Spinal cord (tissue), 10 donors: ENCODE results near the gene KIRREL3. TPM values are rescaled to one million over a fixed set of nuclear protein-coding genes. Genes with fewer than 3 reads are reported as not detected.

Source experiments
- DNase-seq, 6 donors: peaks; one replicate each; pipeline versions ENCODE4 v3.0.0 to v3.0.0-alpha.2; 2013 to 2015; ENCODE audit warnings: low spot score in 6 of 6, low read depth in 4 of 6
- H3K27ac ChIP-seq: one replicate; pipeline ENCODE4 v1.5.1; 2013; ENCODE audit warnings: low read depth, low read length, control low read depth
- H3K27me3 ChIP-seq: one replicate; pipeline ENCODE4 v1.6.1; 2013; ENCODE audit warnings: low read length; ENCODE audit not compliant: control insufficient read depth, insufficient read depth
- H3K36me3 ChIP-seq: one replicate; pipeline ENCODE4 v1.6.1; 2013; ENCODE audit warnings: low read length; ENCODE audit not compliant: control insufficient read depth, insufficient read depth
- H3K4me1 ChIP-seq: one replicate; pipeline ENCODE4 v1.6.1; 2013; ENCODE audit warnings: low read length; ENCODE audit not compliant: control insufficient read depth, insufficient read depth
- H3K4me3 ChIP-seq: one replicate; pipeline ENCODE4 v1.5.1; 2013; ENCODE audit warnings: low read depth, low read length, control low read depth
- H3K9me3 ChIP-seq: one replicate; pipeline ENCODE4 v1.6.1; 2013; ENCODE audit warnings: low read length; ENCODE audit not compliant: control insufficient read depth, insufficient read depth
- WGBS: methylation state at CpG from one replicate; pipeline ENCODE4 v1.1.5; 2013; ENCODE audit warnings: missing lambda C conversion rate; ENCODE audit not compliant: insufficient coverage; 5-methylcytosine and 5-hydroxymethylcytosine counted together
- polyA plus RNA-seq, 2 donors: library from polyadenylated mRNA; unstranded; fragments of 120-200 nt; gene quantifications; one replicate each; pipeline ENCODE4 v1.2.1, GENCODE V29; 2013; ENCODE audit not compliant: insufficient read length in 2 of 2
- total RNA-seq, 2 donors: library from RNA; depleted of rRNA in 1 of 2; stranded (reverse); fragments of 120-200 nt in 1 of 2; fragments of >200 nt in 1 of 2; gene quantifications; one replicate each; pipeline versions ENCODE4 v1.2.3 to v1.2.4, GENCODE V29; 2013 to 2014
- donor health status: healthy.

The KIRREL3 gene
- total and polyA plus RNA-seq, 4 donors = 10.0 to 58.1 (median 31.7) TPM

DNA sequence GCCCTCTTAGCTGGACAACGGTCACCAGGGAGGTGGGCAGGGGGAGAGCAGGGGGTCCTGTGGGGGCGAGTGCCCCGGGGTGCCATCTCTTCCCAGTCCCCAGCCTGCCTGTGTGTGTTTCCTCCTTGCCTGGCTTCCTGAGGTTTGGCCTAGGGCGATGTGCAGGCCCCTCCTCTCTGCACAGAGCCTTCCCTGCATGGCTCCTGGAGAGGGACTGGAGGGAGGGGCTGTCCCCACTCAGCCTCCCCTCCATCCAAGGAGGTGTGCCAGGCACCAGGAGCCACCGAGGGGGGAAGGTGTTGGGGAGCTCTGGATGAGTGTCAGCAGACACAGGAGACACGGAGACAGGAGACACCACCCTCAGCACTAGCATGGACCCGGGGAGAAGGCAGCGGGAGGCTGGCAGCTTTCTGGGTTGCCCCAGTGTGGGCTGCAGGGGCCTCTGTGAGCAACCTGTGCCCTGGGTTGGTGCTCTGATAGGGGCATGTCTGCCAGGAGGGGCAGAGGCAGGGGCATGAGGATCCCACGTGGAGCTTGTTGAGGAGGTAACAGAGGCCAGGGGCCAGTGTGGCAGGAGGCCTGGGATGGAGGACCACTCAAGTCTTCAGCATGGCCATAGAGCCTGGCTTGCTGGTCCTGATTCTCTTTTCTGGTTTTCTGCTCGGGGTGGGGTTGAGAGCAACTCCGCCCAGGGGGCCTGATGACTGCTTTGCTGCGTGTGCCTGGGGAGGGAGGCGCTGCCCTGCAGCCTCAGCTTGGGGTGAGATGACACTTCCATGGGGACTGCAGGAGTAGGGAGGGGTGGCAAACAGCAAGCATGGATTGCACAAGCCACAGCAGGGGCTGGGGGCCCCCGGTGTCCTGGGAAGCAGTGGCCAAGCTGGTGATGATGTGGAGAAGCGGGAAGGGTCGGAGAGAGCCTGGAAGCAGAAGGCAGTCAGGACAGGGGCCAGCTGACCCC lies 566.3 kb downstream of the KIRREL3 start:
- peaks cover 30% of the 10 kb centered on the region for H3K4me1 ChIP-seq

GRCh38 chr11:126433244-126433846 lies 567.2 kb downstream of the KIRREL3 start:
- 85% methylated on average over 8 of the region's 11 CpGs for WGBS
- Histone ChIP-seq H3K27me3 (no peaks in the 10 kb centered on the region), H3K36me3 (peaks cover 63% of the 10 kb centered on the region), H3K4me3 (no peak overlapping the region), H3K9me3 (no peaks in the 10 kb centered on the region), H3K27ac (no peak overlapping the region), H3K4me1 (peaks cover 30% of the 10 kb centered on the region)
- no peak for DNase-seq

More for the DNA sequence above, 566.3 kb downstream of the KIRREL3 start:
- no peak for DNase-seq
- Histone ChIP-seq H3K27ac (no peak overlapping the region), H3K36me3 (peaks cover 61% of the 10 kb centered on the region), H3K4me3 (no peak overlapping the region), H3K9me3 (no peaks in the 10 kb centered on the region), H3K27me3 (no peaks in the 10 kb centered on the region)
- 86% methylated on average over 9 of the region's 16 CpGs for WGBS

- DNase-seq = no peak
- H3K27ac ChIP-seq = no peak overlapping the region
- peaks cover 35% of the 10 kb centered on the region for H3K4me1 ChIP-seq
- H3K36me3 ChIP-seq = peaks cover 55% of the 10 kb centered on the region
- no peaks in the 10 kb centered on the region for H3K9me3 ChIP-seq
- no peaks in the 10 kb centered on the region for H3K27me3 ChIP-seq
- WGBS = 100% methylated on average over 2 of the region's 6 CpGs
- H3K4me3 ChIP-seq = no peak overlapping the region
Measured at GRCh38 chr11:126432525-126432924, 568.0 kb downstream of the KIRREL3 start.

DNA sequence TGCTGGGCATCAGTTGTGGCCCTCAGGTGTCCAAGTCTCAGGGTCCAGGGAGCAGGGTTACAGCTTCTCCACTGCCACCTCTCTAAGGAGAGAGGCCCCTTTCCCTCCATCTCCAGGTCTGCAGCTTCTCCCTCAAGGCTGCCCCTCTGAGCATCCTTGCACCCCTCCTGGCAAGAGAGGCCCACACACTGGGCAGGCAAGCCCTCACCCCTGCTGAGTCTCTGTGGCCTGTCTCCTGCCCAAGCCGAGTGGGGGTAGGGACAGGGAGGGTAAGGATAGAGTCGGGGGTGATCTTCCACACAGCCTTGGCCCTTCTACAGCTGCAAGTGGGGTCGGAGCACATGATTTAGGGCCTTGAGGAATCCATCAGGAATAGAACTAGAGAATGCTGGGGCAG lies 568.5 kb downstream of the KIRREL3 start:
- H3K4me3 ChIP-seq = no peak overlapping the region
- H3K9me3 ChIP-seq = no peaks in the 10 kb centered on the region
- DNase-seq = no peak
- H3K27ac ChIP-seq = no peak overlapping the region
- peaks cover 51% of the 10 kb centered on the region for H3K36me3 ChIP-seq
- 56% methylated on average over 3 of the region's 3 CpGs for WGBS
- H3K4me1 ChIP-seq = peaks cover 40% of the 10 kb centered on the region
- no peaks in the 10 kb centered on the region for H3K27me3 ChIP-seq

- DNase-seq = no peak
- WGBS = 91% methylated on average over 22 of the region's 23 CpGs
Measured at GRCh38 chr11:126431401-126432064, 569.0 kb downstream of the KIRREL3 start.

GRCh38 chr11:126430581-126431335 lies 569.8 kb downstream of the KIRREL3 start:
- 91% methylated on average over 5 of the region's 10 CpGs for WGBS
- H3K9me3 ChIP-seq = no peaks in the 10 kb centered on the region
- H3K36me3 ChIP-seq = peaks cover 40% of the 10 kb centered on the region
- no peak for DNase-seq
- peaks cover 40% of the 10 kb centered on the region for H3K4me1 ChIP-seq
- H3K4me3 ChIP-seq = no peak overlapping the region
- H3K27me3 ChIP-seq = no peaks in the 10 kb centered on the region
- H3K27ac ChIP-seq = no peak overlapping the region

More at GRCh38 chr11:126431401-126432064, 569.0 kb downstream of the KIRREL3 start:
- H3K9me3 ChIP-seq = no peaks in the 10 kb centered on the region
- no peak overlapping the region for H3K27ac ChIP-seq
- H3K4me1 ChIP-seq = peaks cover 40% of the 10 kb centered on the region
- H3K36me3 ChIP-seq = peaks cover 46% of the 10 kb centered on the region
- no peak overlapping the region for H3K4me3 ChIP-seq
- no peaks in the 10 kb centered on the region for H3K27me3 ChIP-seq

DNA sequence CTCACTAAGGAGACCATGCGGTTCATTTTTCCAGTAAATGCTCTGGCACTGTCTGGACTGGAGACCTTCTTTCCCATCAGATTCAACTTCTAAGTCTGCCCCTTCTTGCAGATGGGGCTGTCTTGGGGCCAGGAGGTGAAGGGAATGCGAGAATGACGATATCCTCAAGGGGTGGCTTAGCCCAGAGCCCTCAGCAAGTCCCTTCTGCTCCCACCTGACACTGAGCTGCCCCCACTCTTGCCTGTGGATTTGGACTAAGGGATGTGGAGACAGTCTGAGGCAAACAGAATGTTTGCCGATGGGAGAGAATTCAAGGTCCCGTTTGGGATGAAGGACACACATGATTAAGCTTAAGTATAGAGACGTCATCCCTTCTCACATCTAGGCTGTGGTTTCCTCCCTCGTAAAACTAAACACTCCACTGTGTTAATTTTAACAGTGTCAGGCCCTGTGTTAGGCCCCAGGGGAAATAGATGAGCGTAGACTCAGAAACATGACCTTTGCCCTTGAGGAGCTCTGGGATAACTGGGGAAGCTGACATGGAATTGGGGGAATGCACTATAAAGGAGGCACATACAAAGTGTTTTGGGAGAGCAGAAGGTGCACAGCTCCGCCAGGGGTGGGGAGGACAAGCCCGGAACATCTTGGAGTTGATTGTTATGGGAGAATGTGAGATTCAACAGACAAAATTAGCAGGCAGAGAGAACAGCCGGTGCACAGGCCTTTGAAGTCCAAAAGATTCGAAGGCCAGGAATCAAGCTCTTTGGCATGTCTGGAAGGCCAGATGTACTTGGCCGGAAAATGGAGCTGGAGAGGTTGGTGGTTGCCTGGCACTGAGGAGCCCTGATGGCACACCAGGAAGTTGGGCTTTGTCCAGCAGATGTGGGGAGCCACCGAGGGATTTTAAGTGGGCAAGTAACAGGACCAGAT lies 573.5 kb downstream of the KIRREL3 start:
- H3K27ac ChIP-seq = no peak overlapping the region
- peak in 2 of 6 donors; percentile 28 to 77 for DNase-seq

GRCh38 chr11:126426106-126426505 lies 574.5 kb downstream of the KIRREL3 start:
- DNase-seq = no peak
- peaks cover 30% of the 10 kb centered on the region for H3K36me3 ChIP-seq
- H3K27me3 ChIP-seq = no peaks in the 10 kb centered on the region
- H3K9me3 ChIP-seq = no peaks in the 10 kb centered on the region
- H3K4me1 ChIP-seq = peaks cover 33% of the 10 kb centered on the region
- H3K4me3 ChIP-seq = no peak overlapping the region
- H3K27ac ChIP-seq = no peak overlapping the region
- WGBS = 92% methylated on average over 3 of the region's 3 CpGs

More for the DNA sequence above, 573.5 kb downstream of the KIRREL3 start:
- peaks cover 38% of the 10 kb centered on the region for H3K36me3 ChIP-seq
- no peaks in the 10 kb centered on the region for H3K9me3 ChIP-seq
- H3K4me3 ChIP-seq = no peak overlapping the region
- H3K27me3 ChIP-seq = no peaks in the 10 kb centered on the region
- WGBS = 55% methylated on average over 8 of the region's 14 CpGs
- H3K4me1 ChIP-seq = peaks cover 34% of the 10 kb centered on the region
